Left renal pelvis (tissue), 4 donors: ENCODE results near the gene SHISAL1. TPM values are rescaled to one million over a fixed set of nuclear protein-coding genes. Genes with fewer than 3 reads are reported as not detected.

ENCODE experiments used
- DNase-seq, 4 donors: peaks; one replicate each; pipeline ENCODE4 v3.0.0-alpha.2; 2013; ENCODE audit warnings: low read depth in 4 of 4, low spot score in 3 of 4
- polyA plus RNA-seq, 4 donors: library from polyadenylated mRNA; unstranded; fragments of 120-200 nt; gene quantifications; one replicate each; pipeline ENCODE4 v1.2.1, GENCODE V29; 2013; ENCODE audit not compliant: insufficient read length in 4 of 4

Gene SHISAL1
- polyA plus RNA-seq, 4 donors: 2.0 to 5.1 (median 2.4) TPM

DNA sequence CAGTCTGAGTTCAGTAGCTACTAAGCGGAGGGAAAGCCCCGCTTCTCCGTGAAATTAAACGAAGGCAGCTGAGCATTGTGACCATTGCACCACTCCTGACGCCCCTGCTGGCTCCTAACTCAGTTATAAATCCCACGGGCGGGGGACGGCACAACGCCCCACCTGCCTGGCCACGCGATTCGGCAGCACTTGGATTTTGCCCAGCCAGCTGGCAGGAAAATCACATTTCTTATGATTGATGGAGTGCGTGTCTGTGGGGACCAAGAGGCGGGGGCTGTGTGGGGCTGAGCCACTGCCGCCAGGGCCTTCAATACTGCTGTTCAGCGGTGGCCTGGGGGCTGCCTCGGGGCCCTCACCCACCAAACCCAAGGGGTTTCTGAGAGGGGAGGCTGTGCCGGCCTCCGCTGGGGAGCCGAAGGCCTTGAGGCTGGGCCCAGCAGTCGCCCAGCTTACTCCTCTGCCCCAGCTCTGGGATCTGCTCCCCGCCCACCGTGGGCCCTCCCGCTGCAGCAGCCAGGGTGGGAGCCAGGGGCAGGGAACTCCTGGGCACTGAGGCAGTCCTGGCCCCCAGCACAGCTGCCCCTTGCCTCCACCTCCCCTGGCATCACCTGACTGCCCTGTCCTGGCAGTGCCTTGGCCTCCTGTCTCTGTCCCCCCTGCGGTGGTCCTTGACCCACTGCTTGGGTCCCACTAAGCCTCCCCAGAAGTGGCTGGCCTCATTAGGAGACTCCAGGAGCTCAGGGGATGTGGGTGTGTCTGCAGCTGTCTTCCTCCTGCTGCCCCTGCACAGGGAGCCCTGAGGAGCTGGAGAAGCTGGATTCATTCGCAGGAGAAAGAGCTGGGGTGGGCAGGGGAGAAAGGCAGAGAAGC, 30.7 kb downstream of the SHISAL1 start:
- no peak for DNase-seq

GRCh38 chr22:44280665-44281188, 32.0 kb downstream of the SHISAL1 start:
- DNase-seq: no peak

- no peak for DNase-seq
These were observed 33.7 kb downstream of the SHISAL1 start for GRCh38 chr22:44279069-44279360.

- no peak for DNase-seq
These were observed 34.3 kb downstream of the SHISAL1 start for GRCh38 chr22:44278243-44279068.

GRCh38 chr22:44277386-44278135, 35.2 kb downstream of the SHISAL1 start:
- no peak for DNase-seq

- no peak for DNase-seq
These were observed 35.9 kb downstream of the SHISAL1 start for GRCh38 chr22:44276706-44277356.

DNA sequence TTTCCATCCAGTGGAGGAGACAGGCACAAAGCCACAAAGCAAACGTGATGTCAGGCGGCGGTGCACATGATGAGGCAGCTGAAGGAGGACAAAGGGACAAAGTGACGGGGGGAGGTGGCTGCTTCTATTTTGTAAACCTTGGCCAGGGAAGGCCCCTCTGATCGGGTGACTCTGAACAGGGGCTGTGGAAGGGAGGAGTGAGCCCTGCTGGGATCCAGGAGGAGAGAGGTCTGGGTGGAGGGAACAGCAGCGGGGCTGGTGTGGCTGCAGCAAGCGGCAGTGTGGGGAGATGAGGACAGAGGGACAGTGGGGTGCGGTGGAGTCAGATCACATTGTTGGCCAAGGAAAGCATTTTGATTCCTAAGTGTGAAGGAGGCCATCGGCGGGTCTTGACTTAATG, 36.7 kb downstream of the SHISAL1 start:
- DNase-seq: no peak

- no peak for DNase-seq
These were observed 37.1 kb downstream of the SHISAL1 start for GRCh38 chr22:44275631-44275995.

GRCh38 chr22:44274918-44275630, 37.7 kb downstream of the SHISAL1 start:
- no peak for DNase-seq

- DNase-seq: no peak
These were observed 39.6 kb downstream of the SHISAL1 start for GRCh38 chr22:44273175-44273574.

DNA sequence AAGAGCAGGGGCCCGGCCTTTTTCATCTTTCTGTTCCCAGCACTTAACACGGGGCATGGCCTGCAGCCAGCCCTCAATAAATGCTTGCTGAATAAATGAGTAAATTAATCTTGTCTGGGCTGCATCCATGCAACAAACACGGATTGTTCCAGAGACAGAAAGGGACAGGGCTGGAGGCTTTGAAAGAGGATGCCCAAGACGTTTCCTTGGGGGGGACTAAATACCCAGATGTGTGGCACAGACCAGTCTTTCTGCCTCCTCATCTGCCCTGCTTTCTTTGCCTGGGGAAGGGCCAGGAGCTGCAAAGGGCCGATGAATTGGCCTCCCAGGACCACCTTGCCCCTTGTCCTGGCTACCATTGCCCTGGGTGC, 40.4 kb downstream of the SHISAL1 start:
- DNase-seq: no peak

- no peak for DNase-seq
These were observed 40.9 kb downstream of the SHISAL1 start for GRCh38 chr22:44271732-44272400.

DNA sequence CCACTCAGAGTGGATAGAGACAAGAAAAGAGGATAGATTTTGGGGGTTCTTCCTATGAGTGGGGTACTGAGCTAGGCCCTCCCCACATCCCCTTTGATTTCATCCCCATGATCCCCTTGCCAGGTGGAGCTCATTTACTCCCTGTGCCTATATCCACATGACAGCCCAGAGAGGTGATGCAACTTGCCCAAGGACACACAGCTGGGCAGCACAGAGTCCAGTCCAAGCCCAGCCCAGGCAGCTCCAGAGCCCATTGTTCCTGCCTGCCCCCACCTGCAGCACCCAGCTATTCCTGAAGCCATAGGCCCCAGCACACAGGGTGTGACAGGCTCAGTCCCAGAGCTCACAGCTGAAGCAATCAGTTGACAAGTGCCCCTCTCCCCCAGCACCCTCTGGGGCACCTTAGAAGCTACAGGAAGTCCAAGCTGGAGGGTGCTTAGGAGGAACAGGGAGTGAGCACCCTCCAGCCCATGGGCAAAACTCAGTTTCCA, 41.7 kb downstream of the SHISAL1 start:
- no peak for DNase-seq

- no peak for DNase-seq
These were observed 42.2 kb downstream of the SHISAL1 start for GRCh38 chr22:44270556-44270880.

DNA sequence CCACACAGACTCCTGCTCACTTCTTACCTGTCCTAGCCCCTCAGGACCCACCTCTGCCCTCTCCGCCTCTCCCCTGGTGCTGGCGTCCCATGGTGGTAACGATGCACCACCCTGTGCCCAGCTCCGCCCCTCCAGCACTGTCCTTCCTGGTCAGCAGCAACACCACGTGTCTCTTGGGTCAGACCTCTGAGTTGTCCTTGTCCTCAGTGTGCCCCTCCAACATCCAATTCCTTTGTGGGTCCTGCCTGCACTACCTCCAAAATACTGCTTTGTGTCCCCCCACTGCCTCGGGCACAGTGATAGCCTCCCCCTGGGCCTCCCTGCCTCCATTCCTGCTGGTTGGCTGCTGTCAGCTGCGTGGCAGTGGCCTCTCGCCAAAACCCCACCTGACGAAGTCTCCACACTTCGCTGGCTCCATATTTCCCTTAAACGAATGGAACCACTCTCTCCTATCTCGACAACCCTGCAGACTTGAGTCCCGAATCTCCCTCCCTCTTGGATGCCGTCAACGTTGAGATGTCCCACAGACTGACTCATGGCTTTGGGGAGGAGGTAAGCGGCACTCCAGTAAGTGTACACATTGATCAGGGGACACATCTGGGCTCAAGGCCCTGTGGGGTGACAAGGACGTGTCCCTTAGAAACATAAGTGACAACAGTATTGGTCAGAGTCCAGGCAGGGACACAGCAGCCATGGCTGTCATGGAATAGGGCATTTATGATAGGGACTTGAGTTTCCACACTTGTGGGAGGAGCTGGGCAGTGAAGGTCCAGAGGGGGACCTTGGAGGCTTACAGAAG, 42.8 kb downstream of the SHISAL1 start:
- DNase-seq: no peak

DNA sequence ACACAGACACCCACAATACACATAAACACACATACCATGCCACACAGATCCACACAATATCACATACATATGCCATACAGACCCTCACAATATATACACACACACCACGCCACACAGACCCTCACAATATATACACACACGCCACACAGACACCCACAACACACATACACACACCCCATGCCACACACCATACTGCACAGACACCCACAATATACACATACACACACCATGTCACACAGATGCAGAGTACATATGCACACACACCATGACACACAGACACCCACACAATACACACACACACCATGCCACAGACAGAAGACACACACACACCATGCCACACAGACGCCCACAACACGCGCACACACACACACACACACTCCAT, 43.6 kb downstream of the SHISAL1 start:
- no peak for DNase-seq

- no peak for DNase-seq
These were observed 44.2 kb downstream of the SHISAL1 start for GRCh38 chr22:44268431-44269116.

- no peak for DNase-seq
These were observed 44.9 kb downstream of the SHISAL1 start for GRCh38 chr22:44267856-44268255.
